GM21390 (cell line): Measurements from ENCODE around the gene PPT2.

Source experiments
- ATAC-seq: cut with Tn5 transposase; IDR thresholded peaks from one replicate; pipeline ENCODE4 v1.9.1; 2021; ENCODE audit not compliant: unreplicated experiment

Gene PPT2

DNA sequence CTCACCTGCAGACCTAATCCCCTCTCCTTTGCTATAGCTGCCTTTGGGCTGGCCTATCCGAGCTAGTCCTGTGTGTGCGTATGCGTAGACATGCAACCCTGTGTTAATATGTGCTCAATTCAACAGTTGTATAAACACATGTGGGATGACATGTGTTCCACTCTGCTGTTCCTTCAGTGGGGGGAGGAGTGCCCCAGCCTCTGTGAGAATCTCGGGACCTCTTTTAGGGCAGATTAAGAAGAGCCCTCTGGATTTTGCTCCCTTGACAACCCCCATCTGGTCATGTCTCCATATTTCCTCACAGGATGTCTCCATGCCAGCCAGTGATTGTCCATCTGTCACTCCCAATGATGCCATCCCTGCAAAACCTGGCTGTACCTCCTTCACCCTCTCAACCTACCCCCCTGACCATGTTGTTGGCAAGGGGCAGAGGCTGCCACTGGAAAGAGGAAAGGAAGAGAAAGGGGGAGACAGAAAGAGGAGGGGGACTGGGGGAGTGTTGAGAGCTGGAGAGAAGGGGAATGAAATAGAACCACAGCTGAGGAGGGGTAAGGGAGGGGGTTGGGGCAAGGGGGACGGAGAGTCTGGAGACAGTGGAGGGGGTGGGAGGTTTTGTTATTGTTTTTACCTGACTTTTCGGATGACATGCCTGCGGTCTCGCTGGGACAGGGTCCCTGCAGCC lies 2.6 kb upstream of the PPT2 start:
- no peak for ATAC-seq

DNA sequence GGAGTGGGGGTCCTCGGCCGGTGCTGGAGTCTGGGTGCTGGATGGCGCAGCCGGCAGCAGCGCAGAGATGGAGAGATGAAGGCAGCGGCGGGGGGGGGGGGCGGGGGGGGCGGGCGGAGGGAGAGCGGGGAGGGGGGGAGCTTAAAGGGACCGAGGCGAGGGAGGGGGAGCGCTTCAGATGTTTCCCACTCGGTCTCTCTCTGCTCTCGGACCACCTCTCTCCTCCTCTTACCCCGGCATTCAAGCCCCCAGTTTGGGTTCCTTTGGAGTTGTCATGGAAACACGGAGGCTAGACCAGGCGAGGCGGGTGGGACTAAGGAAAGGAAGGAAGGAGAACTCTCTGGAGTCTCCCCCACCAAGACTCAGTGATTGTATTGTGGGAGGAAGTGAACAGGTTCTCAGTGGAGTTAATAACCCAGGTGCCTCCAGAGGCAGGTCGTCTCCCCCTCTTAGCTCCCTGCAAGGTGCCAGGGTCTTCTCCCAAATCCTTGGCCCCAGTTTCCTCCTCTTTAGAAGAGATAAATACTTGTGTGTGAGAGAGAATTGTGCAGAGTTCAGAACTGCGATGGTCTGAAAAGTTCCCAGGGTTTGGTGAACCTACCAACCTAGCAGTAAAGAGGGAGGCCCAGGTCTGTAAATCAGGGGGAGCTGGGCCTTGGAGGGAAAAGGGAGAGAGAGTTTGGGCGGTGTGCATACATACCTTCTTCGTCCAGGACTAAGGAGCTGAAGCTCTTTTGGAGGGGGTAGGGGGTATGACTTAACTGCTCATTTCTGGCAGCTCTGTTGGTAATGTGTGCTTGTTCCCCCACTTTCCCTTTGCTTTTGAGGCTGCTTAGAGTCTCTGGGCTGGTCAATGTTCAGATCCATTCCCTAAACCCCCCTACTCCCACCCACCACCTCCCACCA lies 1.8 kb upstream of the PPT2 start, which contains the start of gene PRRT1:
TSS of gene PRRT1 (minus strand) at position 77 of the 906 bp plus-strand sequence. CDS start 112 bp downstream, outside the sequence.
- ATAC-seq, result no peak

GRCh38 chr6:32152769-32153563 lies 975 bp upstream of the PPT2 start:
- ATAC-seq, result no peak

- ATAC-seq, result peak; percentile 57
Observed at GRCh38 chr6:32154514-32155161, 697 bp downstream of the PPT2 start.

- no peak for ATAC-seq
Observed at GRCh38 chr6:32156891-32157290, 3.0 kb downstream of the PPT2 start.

GRCh38 chr6:32158052-32158451 lies 4.1 kb downstream of the PPT2 start:
- ATAC-seq, result no peak

DNA sequence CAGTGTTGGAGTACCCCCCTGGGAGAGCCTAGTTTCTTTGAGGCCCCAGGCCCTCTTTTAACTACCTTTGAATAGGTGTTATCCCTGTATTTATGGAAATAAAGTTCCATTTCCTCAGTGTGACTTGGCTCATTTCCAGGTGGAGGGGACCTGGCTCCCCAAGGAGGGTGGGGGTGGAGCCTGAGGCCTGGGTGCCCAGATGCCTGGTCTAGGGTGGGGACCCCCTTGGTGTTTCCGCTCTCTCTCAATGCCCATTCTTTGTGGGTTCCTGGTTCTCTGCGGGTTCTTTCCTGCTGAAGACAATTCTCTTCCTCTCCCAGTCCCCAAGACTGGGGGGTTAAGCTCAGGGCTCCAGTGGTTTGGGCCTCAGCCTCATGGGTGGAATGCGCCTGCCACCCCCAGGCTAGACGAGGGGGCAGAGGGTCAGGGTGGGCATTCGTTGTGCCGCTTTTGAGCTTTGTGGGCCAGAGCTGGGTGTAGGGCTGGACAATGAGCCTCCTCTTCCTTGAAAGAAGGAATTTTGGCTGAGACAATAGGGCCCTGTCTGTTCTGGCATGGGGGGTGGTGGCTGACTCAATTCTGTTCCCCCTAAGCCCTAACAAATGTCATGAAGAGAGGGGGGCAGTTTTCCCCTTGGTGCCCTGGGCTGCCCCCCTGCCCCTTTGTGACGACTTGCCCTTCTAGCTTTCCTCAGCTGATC lies 9.8 kb downstream of the PPT2 start:
- no peak for ATAC-seq

GRCh38 chr6:32164295-32164694 lies 10.4 kb downstream of the PPT2 start, which contains the start of gene EGFL8:
EGFL8 (plus strand) TSS chr6:32164595; CDS start chr6:32166166, 1,571 bp downstream.
- ATAC-seq, result no peak

DNA sequence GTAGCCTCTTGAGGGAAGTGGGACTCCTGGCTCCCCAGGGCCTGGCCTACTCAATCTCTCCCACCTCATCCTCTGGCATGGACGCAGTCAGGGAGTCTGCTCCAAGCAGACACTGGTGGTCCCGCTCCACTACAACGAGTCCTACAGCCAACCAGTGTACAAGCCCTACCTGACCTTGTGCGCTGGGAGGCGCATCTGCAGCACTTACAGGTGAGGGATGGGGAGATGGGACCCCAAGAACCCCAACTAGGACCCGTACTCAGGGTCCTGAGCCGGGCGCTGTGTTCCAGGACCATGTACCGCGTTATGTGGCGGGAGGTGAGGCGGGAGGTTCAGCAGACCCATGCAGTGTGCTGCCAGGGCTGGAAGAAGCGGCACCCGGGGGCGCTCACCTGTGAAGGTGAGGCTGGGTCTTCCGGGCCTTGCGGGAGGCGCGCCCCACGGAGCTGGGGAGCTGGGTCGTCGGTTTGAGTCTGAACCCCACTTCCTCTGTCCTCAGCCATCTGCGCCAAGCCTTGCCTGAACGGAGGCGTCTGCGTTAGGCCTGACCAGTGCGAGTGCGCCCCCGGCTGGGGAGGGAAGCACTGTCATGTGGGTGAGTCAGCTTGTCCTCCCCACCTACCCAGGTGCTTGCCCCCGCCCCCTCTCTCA lies 12.6 kb downstream of the PPT2 start:
- ATAC-seq, result no peak

DNA sequence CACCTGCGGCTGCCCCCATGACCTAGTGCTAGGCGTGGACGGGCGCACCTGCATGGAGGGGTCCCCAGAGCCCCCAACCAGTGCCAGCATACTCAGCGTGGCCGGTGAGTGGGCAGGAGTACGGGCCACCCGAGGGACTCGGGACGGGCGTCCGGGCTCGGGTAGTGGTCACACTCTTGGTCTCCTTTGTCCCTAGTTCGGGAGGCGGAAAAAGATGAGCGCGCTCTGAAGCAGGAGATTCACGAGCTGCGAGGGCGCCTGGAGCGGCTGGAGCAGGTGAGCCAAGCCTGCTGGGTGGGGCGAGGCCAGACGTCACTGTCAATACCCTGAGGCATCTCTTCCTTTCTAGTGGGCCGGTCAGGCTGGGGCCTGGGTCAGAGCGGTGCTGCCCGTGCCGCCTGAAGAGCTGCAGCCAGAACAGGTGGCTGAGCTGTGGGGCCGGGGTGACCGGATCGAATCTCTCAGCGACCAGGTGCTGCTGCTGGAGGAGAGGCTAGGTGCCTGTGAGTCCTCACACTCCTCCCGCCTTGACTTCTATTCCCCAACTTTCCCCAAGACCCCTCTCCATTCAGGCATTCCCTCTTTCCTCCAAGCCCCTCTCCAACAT lies 13.3 kb downstream of the PPT2 start:
- no peak for ATAC-seq

DNA sequence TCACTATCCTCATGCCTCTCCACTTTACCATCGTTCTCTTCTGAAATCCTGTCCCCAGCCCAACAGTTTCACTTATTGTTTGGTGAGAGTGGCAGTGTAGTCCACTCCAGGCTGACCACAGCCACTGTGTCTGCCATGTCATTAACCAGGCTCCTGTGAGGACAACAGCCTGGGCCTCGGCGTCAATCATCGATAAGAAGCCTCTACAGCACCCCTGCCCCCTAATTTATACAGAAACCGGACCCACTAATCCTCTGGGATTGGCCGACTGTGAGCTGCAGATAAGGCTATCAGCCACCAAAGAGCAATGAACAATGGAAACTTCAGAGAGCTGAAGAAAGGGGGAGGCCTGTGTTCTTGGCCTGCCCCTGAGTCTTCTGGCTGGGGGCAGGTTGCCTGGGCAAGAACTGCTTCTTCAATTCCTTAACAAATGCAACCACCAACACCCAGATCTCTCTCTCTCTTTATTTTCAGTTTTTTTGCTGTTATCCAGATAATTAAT lies 13.9 kb downstream of the PPT2 start:
- no peak for ATAC-seq

GRCh38 chr6:32168350-32168749 lies 14.4 kb downstream of the PPT2 start:
- no peak for ATAC-seq

DNA sequence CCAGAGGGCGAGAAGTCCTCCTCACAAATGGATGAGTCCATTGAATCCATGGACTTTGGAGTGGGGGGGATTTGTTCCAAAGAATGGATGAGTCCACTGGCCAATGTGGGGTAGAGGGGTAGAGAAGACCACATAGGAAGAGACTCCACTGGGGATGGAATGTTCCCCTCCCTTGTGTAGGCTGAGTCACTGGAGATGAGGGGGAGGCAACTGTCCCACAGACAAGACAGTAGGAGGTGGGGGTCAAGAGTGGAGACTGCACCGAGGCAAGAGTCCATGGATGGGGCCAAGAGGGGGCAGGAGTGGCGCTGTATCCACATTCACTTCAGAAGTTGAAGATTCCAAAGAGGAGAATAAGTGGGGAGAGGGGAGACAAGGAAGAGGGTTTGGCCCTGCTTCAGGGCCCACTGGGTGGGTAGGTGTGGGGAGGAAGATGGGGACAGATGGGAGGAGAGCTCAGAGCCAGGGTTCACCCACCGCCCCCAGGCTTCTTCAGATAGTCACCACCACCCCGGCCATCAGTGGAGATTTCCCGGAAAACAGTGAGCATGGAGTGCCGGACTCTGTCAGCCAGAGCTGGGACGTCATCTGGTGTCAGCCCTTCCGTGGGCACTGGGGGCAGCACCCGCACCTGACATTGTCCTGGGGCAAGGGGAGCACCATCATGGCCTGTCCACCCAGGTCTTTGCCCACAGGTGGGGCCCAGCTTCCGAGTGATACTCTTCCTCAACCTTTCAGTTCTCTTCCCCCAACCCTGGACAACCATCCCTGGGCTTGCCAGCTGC lies 15.1 kb downstream of the PPT2 start:
- ATAC-seq, result no peak

GRCh38 chr6:32170294-32170693 lies 16.4 kb downstream of the PPT2 start:
- ATAC-seq, result no peak

DNA sequence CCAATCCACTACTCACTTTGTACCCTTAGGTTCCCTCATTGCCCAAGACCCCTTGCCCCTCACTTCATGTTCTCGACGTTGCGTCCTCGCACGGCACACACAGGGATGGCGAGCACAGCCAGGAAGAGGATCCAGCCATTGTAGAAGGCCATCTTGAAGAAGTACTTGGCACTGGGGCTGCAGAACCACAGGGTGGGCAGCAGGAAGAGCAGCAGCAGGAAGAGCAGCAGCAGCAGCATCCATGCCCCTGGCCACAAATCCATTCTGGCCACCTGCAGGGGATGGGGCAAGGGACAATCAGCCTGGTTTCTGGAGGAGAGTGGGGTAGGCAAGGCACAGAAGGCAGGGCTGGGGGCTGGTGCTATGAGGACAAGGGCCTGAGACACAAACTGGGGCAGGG lies 17.3 kb downstream of the PPT2 start:
- ATAC-seq, result no peak

DNA sequence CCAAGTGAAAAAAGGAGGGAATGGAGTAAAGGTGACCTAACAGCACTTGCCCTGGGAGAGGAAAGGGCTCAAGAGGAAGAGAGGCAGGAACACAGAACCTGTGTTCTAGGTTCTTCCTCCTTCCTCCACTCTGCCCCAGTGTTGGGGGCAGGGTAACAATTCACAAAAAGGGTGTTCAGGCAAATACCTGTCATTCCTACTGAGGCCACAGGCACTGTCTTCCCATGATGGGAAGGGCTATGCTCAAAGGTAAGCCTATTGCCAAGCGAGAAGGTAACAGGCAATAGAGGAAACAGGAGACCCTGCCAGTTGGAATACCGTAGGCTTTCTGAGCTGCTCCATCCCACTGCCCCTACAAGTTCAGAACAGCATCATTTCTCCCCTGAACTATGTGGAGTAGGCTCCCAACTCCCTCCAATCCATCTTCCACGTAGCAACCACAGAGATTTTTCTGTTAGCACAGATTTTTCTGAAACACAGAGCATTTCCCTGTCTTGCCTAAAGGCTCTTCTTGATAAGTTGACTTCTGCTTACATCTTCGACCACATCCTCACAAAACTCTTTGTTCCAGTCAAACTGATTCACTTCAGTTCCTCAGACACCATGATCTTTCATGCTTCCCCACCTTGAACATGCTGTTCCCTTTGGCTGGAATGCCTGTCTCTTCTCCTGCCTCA lies 19.2 kb downstream of the PPT2 start:
- ATAC-seq, result no peak

DNA sequence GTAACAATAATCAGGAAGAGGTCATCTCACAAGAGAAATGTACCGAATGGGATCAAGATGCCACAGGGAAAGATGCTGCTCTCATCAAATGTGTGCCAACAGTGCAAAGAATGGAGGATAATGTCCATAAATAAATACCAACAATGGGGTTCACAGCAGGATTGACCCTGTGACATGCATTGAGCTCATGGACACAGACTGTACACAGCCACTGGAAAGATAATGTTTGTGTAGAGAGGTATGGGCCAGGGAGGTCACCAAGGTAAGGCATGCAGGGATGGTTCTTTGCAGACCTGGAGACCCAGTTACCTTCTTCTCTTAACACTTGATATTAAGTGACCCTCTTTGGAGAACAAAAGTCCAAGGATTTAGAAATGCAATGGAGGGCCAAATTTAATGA lies 20.5 kb downstream of the PPT2 start:
- no peak for ATAC-seq

DNA sequence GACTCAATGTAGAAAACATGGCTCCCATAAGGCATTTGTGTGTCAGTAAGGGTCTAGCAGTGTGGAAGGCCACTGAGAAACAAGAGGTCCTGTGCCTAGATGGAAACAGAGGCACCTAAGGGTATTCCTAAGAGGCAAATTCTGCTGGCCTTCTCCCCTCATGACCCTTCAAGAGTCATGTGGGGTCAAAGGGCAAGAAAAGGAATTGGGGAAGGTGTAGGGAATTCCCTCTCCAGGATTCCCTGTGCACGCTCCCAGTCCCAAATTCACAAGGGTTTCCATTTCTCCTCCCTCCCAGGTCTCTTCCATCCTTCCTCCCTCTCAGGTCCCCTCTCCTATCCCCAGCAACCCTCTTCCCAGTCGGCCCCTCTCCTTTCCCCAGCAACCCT lies 21.4 kb downstream of the PPT2 start:
- ATAC-seq, result no peak
